HCT116 (cell line): ENCODE data around the gene FAM181A. TPM values are rescaled to one million over a fixed set of nuclear protein-coding genes. Genes with fewer than 3 reads are reported as not detected.

Experiments
- ATAC-seq: fragments of 200-7000 bp; cut with Tn5 transposase; 2 replicates; pipeline ENCODE4 v1.9.1; 2020; ENCODE audit warnings: mild to moderate bottlenecking, moderate library complexity
- BruUV-seq: library from RNA; stranded (reverse); fragments of 400-500 nt; replicated peaks from 2 replicates; lab custom pipeline; 2021; lab: Mats Ljungman, UMichigan
- CTCF ChIA-PET: fragments of 300-600 bp; sonication (Branson Sonifier 250); formaldehyde crosslinking; loops from one replicate; lab custom pipeline; 2021; ENCODE audit warnings: antibody characterized with exemption; lab: Charles Lee
- POLR2A ChIA-PET: fragments of 300-600, 350-600 bp; sonication (Branson Sonifier 250); formaldehyde crosslinking; loops from one replicate; lab custom pipeline; 2021; ENCODE audit warnings: antibody characterized with exemption; lab: Charles Lee
- RAD21 ChIA-PET, 2 experiments: fragments of 300-600 bp; sonication (Branson Sonifier 250); formaldehyde crosslinking; loops; one replicate each; lab custom pipeline; 2023; ENCODE audit warnings: low total read pairs in 2 of 2; ENCODE audit not compliant: uncharacterized antibody in 2 of 2, unreplicated experiment in 2 of 2, low non-redundant PET in 1 of 2; lab: Charles Lee
- DNase-seq: peaks from one replicate; pipeline ENCODE4 v3.0.0-alpha.2; 2010; ENCODE audit warnings: low read depth, low spot score
- H2AFZ ChIP-seq: fragments of 200-600 bp; shearing (Covaris generic), sonication (generic); 2 replicates; pipeline ENCODE4 v1.6.1; 2017; ENCODE audit warnings: low read depth, mixed run types, mixed read lengths, antibody characterized with exemption, low read length; ENCODE audit not compliant: poor library complexity, severe bottlenecking
- H3K27ac ChIP-seq: 2 replicates; pipeline ENCODE4 v1.5.1; 2012; ENCODE audit warnings: low read depth, low read length
- H3K27me3 ChIP-seq: fragments of 200-600 bp; sonication (generic); 2 replicates; pipeline ENCODE4 v1.6.1; 2016; ENCODE audit warnings: mixed run types, low read length, mixed read lengths; ENCODE audit not compliant: insufficient read depth
- H3K36me3 ChIP-seq, 2 experiments: fragments of 200-500 bp in 1 of 2; fragments of 200-600 bp in 1 of 2; sonication (Bioruptor generic) in 1 of 2; sonication (generic) in 1 of 2; 2 replicates each; pipeline versions ENCODE4 v1.5.1 to v1.6.1; 2014 to 2016; ENCODE audit warnings: low read length in 2 of 2, inconsistent platforms in 1 of 2, mixed read lengths in 1 of 2, mixed run types in 1 of 2; ENCODE audit not compliant: insufficient read depth in 2 of 2, control insufficient read depth in 1 of 2
- H3K4me1 ChIP-seq, 2 experiments: fragments of 200-600 bp in 1 of 2; sonication (generic) in 1 of 2; 2 replicates each; pipeline versions ENCODE4 v1.5.1 to v1.6.1; 2012 to 2017; ENCODE audit warnings: low read length in 2 of 2, inconsistent platforms in 1 of 2, mild to moderate bottlenecking in 1 of 2, mixed read lengths in 1 of 2, mixed run types in 1 of 2, moderate library complexity in 1 of 2; ENCODE audit not compliant: insufficient read depth in 2 of 2, control insufficient read depth in 1 of 2
- H3K4me2 ChIP-seq: fragments of 200-600 bp; sonication (generic); 2 replicates; pipeline ENCODE4 v1.6.1; 2017; ENCODE audit warnings: mixed run types, low read length, mixed read lengths
- H3K4me3 ChIP-seq, 2 experiments: fragments of 200-600 bp in 1 of 2; sonication (generic) in 1 of 2; replicated peaks in 1 of 2; 2 replicates each; pipeline ENCODE4 v1.5.1; 2011 to 2016; ENCODE audit warnings: low read length in 2 of 2, control low read depth in 1 of 2, low read depth in 1 of 2, mild to moderate bottlenecking in 1 of 2, mixed read lengths in 1 of 2, mixed run types in 1 of 2
- H3K79me2 ChIP-seq: fragments of 200-600 bp; sonication (generic); 2 replicates; pipeline ENCODE4 v1.6.1; 2017; ENCODE audit warnings: mild to moderate bottlenecking, mixed run types, low read length, moderate library complexity, mixed read lengths; ENCODE audit not compliant: insufficient read depth
- H3K9ac ChIP-seq: fragments of 200-600 bp; sonication (generic); 2 replicates; pipeline ENCODE4 v1.6.1; 2016; ENCODE audit warnings: low read length, mixed read lengths
- H3K9me2 ChIP-seq: fragments of 200-600 bp; sonication (generic), shearing (Covaris generic); 2 replicates; pipeline ENCODE4 v1.6.1; 2017; ENCODE audit warnings: mixed run types, mild to moderate bottlenecking, moderate library complexity; ENCODE audit not compliant: insufficient read depth
- H3K9me3 ChIP-seq, 2 experiments: fragments of 200-500 bp in 1 of 2; fragments of 200-600 bp in 1 of 2; sonication (Bioruptor generic) in 1 of 2; sonication (generic) in 1 of 2; 2 replicates each; pipeline ENCODE4 v1.6.1; 2014 to 2017; ENCODE audit warnings: low read length in 2 of 2, mixed read lengths in 2 of 2, inconsistent platforms in 1 of 2, low read depth in 1 of 2, mild to moderate bottlenecking in 1 of 2, mixed run types in 1 of 2, moderate library complexity in 1 of 2; ENCODE audit not compliant: control insufficient read depth in 1 of 2, insufficient read depth in 1 of 2
- H4K20me1 ChIP-seq: fragments of 200-600 bp; sonication (generic), shearing (Covaris generic); 2 replicates; pipeline ENCODE4 v1.6.1; 2017; ENCODE audit warnings: mixed run types, mild to moderate bottlenecking, moderate library complexity; ENCODE audit not compliant: insufficient read depth
- EZH2 ChIP-seq: fragments of 200-600 bp; sonication (generic); IDR thresholded peaks from 2 replicates; pipeline ENCODE4 v1.6.1; 2017; ENCODE audit warnings: antibody characterized with exemption, mixed run types
- POLR2A ChIP-seq: IDR thresholded peaks from 2 replicates; pipeline ENCODE4 v1.7.0; 2011; ENCODE audit warnings: borderline replicate concordance; ENCODE audit not compliant: insufficient read depth, insufficient read length; ENCODE audit errors: extremely low read depth
- SIN3A ChIP-seq: IDR thresholded peaks from 2 replicates; pipeline ENCODE4 v1.6.1; 2012; ENCODE audit warnings: low read depth
- SRF ChIP-seq: IDR thresholded peaks from 2 replicates; pipeline ENCODE4 v1.6.1; 2012; ENCODE audit warnings: low read depth
- intact Hi-C: fragments of 100-400 bp; cut with micrococcal nuclease; formaldehyde crosslinking; loops from 2 replicates; pipeline ENCODE4 v1.10.0; 2022
- total RNA-seq: library from RNA; stranded (reverse); gene quantifications from one replicate; pipeline ENCODE4 v1.2.1, GENCODE V29; 2021; ENCODE audit not compliant: unreplicated experiment
- TF ChIP-seq, protein P1 (sequence below): IDR thresholded peaks from 2 replicates; pipeline ENCODE4 v1.6.1; 2012
- TF ChIP-seq, protein P2 (sequence below): IDR thresholded peaks from 2 replicates; pipeline ENCODE4 v1.6.1; 2012; ENCODE audit warnings: low read depth

The FAM181A gene
- total RNA-seq, 1 experiment from 2014 or later, result not detected

DNA sequence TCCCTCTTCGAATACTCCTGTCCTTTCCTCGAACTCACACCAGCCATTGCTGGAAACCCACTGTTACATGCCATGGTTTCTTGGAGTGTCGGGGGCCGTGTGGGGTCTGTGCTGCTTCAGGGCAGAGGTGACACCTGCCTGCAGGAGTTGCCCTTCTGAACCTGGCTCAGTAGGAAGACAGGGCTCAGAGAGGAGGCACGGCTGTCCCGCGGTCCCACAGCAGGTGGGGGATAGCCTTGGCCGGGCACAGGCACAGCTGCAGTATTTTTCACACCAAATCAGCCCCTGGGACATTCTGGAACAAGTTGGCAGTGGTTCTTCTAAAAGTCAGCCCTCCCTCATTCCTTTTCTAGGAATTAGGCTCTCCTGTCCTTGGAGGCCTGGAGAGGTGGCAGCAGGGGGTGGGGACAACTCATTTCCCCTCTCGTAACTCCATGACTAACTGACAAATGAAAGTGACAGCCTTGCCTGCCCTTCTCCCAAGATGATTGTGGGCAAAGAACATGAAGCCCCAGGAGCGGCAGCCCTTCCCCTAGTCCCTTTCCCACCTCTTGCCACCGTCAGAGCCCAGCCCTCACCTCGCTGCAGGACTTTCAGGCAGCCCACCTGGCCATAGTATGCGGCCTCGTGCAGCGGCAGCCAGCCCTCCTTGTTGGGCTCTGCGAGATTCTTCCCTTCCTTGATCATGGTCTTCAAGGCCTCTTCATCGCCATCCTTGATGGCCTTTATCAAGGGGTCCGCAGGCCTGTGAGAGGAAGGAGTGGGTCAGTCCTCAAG lies 26.8 kb downstream of the FAM181A start:
- Histone ChIP-seq H3K9me3 (no peaks in the 10 kb centered on the region), H3K79me2 (no peaks in the 10 kb centered on the region), H3K36me3 (no peaks in the 10 kb centered on the region), H4K20me1 (no peaks in the 10 kb centered on the region), H2AFZ (no peak overlapping the region), H3K4me2 (peak overlapping the region; percentile 27), H3K4me3 (no peak overlapping the region), H3K4me1 (peaks cover 16 to 68% of the 10 kb centered on the region in 2 experiments), H3K27me3 (no peaks in the 10 kb centered on the region), H3K9ac (no peak overlapping the region), H3K27ac (no peak overlapping the region), H3K9me2 (no peaks in the 10 kb centered on the region)
- no TSS peak for BruUV-seq
- ATAC-seq, result 0 out of 2 replicates have a peak, but pooled peaks have one; percentile 2
- TF ChIP-seq POLR2A (no peak), SIN3A (no peak)
- TF ChIP-seq, protein P1, sequence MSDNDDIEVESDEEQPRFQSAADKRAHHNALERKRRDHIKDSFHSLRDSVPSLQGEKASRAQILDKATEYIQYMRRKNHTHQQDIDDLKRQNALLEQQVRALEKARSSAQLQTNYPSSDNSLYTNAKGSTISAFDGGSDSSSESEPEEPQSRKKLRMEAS, result no peak
- TF ChIP-seq, protein P2, sequence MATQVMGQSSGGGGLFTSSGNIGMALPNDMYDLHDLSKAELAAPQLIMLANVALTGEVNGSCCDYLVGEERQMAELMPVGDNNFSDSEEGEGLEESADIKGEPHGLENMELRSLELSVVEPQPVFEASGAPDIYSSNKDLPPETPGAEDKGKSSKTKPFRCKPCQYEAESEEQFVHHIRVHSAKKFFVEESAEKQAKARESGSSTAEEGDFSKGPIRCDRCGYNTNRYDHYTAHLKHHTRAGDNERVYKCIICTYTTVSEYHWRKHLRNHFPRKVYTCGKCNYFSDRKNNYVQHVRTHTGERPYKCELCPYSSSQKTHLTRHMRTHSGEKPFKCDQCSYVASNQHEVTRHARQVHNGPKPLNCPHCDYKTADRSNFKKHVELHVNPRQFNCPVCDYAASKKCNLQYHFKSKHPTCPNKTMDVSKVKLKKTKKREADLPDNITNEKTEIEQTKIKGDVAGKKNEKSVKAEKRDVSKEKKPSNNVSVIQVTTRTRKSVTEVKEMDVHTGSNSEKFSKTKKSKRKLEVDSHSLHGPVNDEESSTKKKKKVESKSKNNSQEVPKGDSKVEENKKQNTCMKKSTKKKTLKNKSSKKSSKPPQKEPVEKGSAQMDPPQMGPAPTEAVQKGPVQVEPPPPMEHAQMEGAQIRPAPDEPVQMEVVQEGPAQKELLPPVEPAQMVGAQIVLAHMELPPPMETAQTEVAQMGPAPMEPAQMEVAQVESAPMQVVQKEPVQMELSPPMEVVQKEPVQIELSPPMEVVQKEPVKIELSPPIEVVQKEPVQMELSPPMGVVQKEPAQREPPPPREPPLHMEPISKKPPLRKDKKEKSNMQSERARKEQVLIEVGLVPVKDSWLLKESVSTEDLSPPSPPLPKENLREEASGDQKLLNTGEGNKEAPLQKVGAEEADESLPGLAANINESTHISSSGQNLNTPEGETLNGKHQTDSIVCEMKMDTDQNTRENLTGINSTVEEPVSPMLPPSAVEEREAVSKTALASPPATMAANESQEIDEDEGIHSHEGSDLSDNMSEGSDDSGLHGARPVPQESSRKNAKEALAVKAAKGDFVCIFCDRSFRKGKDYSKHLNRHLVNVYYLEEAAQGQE, result no peak
- intact Hi-C loops, result no loop called here
- ChIA-PET CTCF (interaction anchor here (0.9 to 2.7 kb wide), 3 partner anchors 14 to 182 kb away, joined by 3 to 13 read pairs (median 8); no protein-coding TSS in a partner anchor), POLR2A (no interaction called here), RAD21 (no interaction called here)
- no peak for DNase-seq

DNA sequence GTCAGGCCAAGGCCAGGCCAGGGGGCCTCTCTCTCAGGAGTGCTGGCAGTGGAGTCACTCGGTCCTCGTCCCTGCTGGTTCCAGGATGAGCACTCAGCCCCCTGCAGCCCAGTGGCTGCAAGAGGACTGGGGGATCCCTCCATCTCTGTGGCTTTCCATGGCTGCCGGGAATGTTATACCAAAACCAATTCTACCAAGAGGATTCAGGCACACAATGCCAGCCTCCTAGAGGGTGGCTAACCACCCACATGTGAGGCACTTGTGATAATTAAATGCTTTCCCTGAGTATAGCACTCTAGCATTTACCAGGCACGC lies 27.3 kb downstream of the FAM181A start:
- no peak overlapping the region for H3K9ac ChIP-seq
- intact Hi-C loops, result no loop called here
- H3K79me2 ChIP-seq, result no peaks in the 10 kb centered on the region
- ATAC-seq (no peak), DNase-seq (no peak)
- no TSS peak for BruUV-seq
- no peaks in the 10 kb centered on the region for H3K36me3 ChIP-seq
- H3K4me2 ChIP-seq, result no peak overlapping the region; the same call in 1 of the 2 replicates
- no peak overlapping the region for H3K4me3 ChIP-seq
- H3K9me3 ChIP-seq, result no peaks in the 10 kb centered on the region
- H3K4me1 ChIP-seq, result peaks cover 19 to 74% of the 10 kb centered on the region in 2 experiments
- CTCF ChIA-PET, result no interaction called here
- POLR2A ChIA-PET, result no interaction called here
- no peak overlapping the region for H3K27ac ChIP-seq
- RAD21 ChIA-PET, result no interaction called here
- H3K9me2 ChIP-seq, result no peaks in the 10 kb centered on the region
- TF ChIP-seq SRF (no peak), EZH2 (no peak)
- TF ChIP-seq, all 23 proteins: peak for 0
- Histone ChIP-seq H4K20me1 (no peaks in the 10 kb centered on the region), H2AFZ (no peak overlapping the region), H3K27me3 (no peaks in the 10 kb centered on the region)
